ENCODE measurements around the gene STX3. TPM values are rescaled to one million over a fixed set of nuclear protein-coding genes. Genes with fewer than 3 reads are reported as not detected.

STX3 gene
- total and polyA plus RNA-seq, 2 of the 13 experiments (the other 11 are each of a cell fraction or from before 2014, with no cell fraction given) = 16.5 to 24.0 TPM

GRCh38 chr11:59708537-59708936, 46.6 kb upstream of the STX3 start:
- no peak for ATAC-seq
- intact Hi-C loops (cut with micrococcal nuclease; ENCODE audit: unreplicated experiment) (no loop called here), in situ Hi-C loops (cut with HindIII; ENCODE audit: extremely low pct_ligation_motif_present, low pct_unique_long_range_greater_than_20kb) (no loop called here)
- H4K20me1 ChIP-seq (ENCODE audit: insufficient read depth, low read length) = no peaks in the 10 kb centered on the region
- no peaks in the 10 kb centered on the region for H3K27me3 ChIP-seq (ENCODE audit: control insufficient read depth in 1 of 2, insufficient read depth in 2 of 2, low read length in 2 of 2)
- no peaks in the 10 kb centered on the region for H3K79me2 ChIP-seq (ENCODE audit: insufficient read depth, low read length)
- H3K27ac ChIP-seq (ENCODE audit: extremely low read length, insufficient read depth, low read length) = no peak overlapping the region
- no peak overlapping the region for H3K4me2 ChIP-seq (ENCODE audit: low read depth, low read length)
- no peaks in the 10 kb centered on the region for H3K9me3 ChIP-seq (ENCODE audit: low read length)
- DNase-seq (ENCODE audit: low spot score) = no peak
- WGBS (ENCODE audit: low lambda C conversion rate) = 0% methylated on average over 1 of the region's 1 CpG
- H3K4me1 ChIP-seq (ENCODE audit: insufficient read depth, low read length) = peaks cover 13% of the 10 kb centered on the region
- H3K9ac ChIP-seq (ENCODE audit: insufficient read depth, low read depth, low read length) = no peak overlapping the region
- no peak overlapping the region for H3K4me3 ChIP-seq (replicated peaks in 1 of 3; ENCODE audit: insufficient read depth in 1 of 3, low read depth in 2 of 3, low read length in 3 of 3)
- H3K36me3 ChIP-seq (replicated peaks in 1 of 2; ENCODE audit: control insufficient read depth in 1 of 2, insufficient read depth in 2 of 2, low read length in 2 of 2) = no peaks in the 10 kb centered on the region
- no TSS peak for BruUV-seq (replicated peaks)
- ChIA-PET CTCF (ENCODE audit: low intra/inter-chr PET ratio, low total read pairs) (no interaction called here), POLR2A (no interaction called here)
- TF ChIP-seq ZNF256 (CRISPR knock-in tag; conservative IDR thresholded peaks at IDR 0.05) (no peak), SNRNP70 (IDR thresholded peaks at IDR 0.05; ENCODE audit: low read depth, low read length) (no peak), ZNF788 (CRISPR knock-in tag; IDR thresholded peaks at IDR 0.05; ENCODE audit: borderline replicate concordance) (no peak), POLR2G (IDR thresholded peaks at IDR 0.05; ENCODE audit: low read depth, low read length) (no peak), NR1H2 (CRISPR knock-in tag; IDR thresholded peaks at IDR 0.05; ENCODE audit: borderline replicate concordance, low read depth) (no peak), ZHX1 (CRISPR knock-in tag; IDR thresholded peaks at IDR 0.05; ENCODE audit: low read depth) (no peak), ZBTB21 (CRISPR knock-in tag; IDR thresholded peaks at IDR 0.05) (no peak), ZFP90 (CRISPR knock-in tag; IDR thresholded peaks at IDR 0.05; ENCODE audit: borderline replicate concordance) (no peak), TFE3 (CRISPR knock-in tag; IDR thresholded peaks at IDR 0.05) (no peak), ZNF609 (CRISPR knock-in tag; IDR thresholded peaks at IDR 0.05; ENCODE audit: borderline replicate concordance) (no peak), NFRKB (IDR thresholded peaks at IDR 0.05) (no peak), ZNF432 (CRISPR knock-in tag; IDR thresholded peaks at IDR 0.05; ENCODE audit: borderline replicate concordance) (no peak)
- FAIRE-seq = no peak
- no peak overlapping the region for H2AFZ ChIP-seq (ENCODE audit: low read length)
